Sigmoid colon (tissue), 4 donors: ENCODE results near the gene PLXNA1.

Experiments
- CTCF ChIP-seq, 4 experiments: fragments of 450-650 bp in 3 of 4; fragments of 200-600 bp in 1 of 4; IDR thresholded peaks; one replicate each; pipeline ENCODE4 v1.5.1; 2016 to 2019; ENCODE audit warnings: antibody characterized with exemption in 4 of 4, mild to moderate bottlenecking in 3 of 4, moderate library complexity in 2 of 4
- POLR2A ChIP-seq, 2 donors: fragments of 450-650 bp; IDR thresholded peaks; one replicate each; pipeline ENCODE4 v1.6.1; 2016; ENCODE audit warnings: antibody characterized with exemption in 2 of 2, mild to moderate bottlenecking in 2 of 2, moderate library complexity in 2 of 2
- POLR2AphosphoS5 ChIP-seq, 4 donors: sonication (generic); formaldehyde crosslinking; IDR thresholded peaks; one replicate each; pipeline ENCODE4 v1.6.1; 2017; ENCODE audit warnings: antibody characterized with exemption in 4 of 4

DNA sequence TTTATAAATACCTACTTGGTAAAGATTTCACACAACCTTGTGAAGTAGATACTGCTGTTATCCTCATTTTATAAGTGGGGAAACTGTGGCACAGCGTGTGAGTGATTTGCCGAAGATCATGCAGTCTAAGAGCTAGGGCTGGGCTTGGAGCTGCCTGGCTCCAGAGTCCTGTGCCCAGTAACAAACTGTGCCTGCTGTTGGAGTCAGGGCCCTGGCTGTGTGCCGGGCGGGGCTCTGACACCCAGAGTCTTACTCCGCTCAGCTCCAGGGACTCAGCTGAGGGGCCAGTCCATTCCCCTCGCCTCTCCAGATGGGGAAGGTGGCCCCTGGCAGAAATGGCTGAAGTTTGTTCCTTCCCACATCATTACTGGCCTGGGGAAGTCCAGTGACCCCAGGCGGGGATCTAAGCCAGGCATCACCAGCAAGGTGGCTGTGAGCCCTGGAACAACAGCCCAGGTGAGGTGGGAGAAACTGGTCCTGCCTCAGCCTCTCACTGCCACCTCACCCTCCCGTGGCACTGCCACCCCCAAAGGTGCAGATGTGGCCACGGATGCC, 17.3 kb upstream of the PLXNA1 start:
- TF ChIP-seq CTCF (IDR thresholded peaks at IDR 0.05) (no peak), POLR2A (IDR thresholded peaks at IDR 0.05) (no peak), POLR2AphosphoS5 (IDR thresholded peaks at IDR 0.05) (no peak)
